Gastrocnemius medialis (tissue), 4 donors: Measurements from ENCODE around the gene CPNE5.

Source experiments
- POLR2A ChIP-seq, 2 donors: fragments of 450-650 bp; IDR thresholded peaks; one replicate each; pipeline ENCODE4 v1.6.1; 2017; ENCODE audit warnings: antibody characterized with exemption in 2 of 2, mild to moderate bottlenecking in 2 of 2, moderate library complexity in 2 of 2
- TF ChIP-seq, protein P1 (sequence below), 5 experiments: fragments of 450-650 bp in 3 of 5; fragments of 200-600 bp in 2 of 5; sonication (generic) in 2 of 5; IDR thresholded peaks in 4 of 5; conservative IDR thresholded peaks in 1 of 5; 1 replicate in 4 of 5; 2 replicates in 1 of 5; pipeline ENCODE4 v1.5.1; 2016 to 2019; ENCODE audit warnings: antibody characterized with exemption in 5 of 5, mild to moderate bottlenecking in 3 of 5, moderate library complexity in 3 of 5

DNA sequence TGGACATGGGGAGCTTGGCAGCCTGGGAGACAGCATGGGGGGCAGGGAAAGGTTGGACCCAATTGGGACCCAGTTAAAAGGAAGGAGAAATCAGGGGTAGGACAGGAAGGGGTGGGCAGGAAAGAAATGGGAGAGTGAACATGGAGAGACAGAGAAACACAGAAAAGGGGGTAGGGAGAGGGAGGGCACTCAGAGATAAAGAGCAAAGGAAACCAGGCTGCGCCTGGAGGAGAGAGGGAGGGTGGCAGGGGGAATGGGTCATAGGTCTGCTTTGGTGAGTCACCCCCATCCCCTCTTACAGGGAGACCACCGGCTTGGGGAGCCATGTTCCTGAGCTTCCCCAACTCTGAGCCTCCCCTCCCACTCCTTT is 95.0 kb downstream of the CPNE5 start:
- TF ChIP-seq, protein P1, sequence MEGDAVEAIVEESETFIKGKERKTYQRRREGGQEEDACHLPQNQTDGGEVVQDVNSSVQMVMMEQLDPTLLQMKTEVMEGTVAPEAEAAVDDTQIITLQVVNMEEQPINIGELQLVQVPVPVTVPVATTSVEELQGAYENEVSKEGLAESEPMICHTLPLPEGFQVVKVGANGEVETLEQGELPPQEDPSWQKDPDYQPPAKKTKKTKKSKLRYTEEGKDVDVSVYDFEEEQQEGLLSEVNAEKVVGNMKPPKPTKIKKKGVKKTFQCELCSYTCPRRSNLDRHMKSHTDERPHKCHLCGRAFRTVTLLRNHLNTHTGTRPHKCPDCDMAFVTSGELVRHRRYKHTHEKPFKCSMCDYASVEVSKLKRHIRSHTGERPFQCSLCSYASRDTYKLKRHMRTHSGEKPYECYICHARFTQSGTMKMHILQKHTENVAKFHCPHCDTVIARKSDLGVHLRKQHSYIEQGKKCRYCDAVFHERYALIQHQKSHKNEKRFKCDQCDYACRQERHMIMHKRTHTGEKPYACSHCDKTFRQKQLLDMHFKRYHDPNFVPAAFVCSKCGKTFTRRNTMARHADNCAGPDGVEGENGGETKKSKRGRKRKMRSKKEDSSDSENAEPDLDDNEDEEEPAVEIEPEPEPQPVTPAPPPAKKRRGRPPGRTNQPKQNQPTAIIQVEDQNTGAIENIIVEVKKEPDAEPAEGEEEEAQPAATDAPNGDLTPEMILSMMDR (IDR thresholded peaks at IDR 0.05 in 4 of 5, conservative IDR thresholded peaks at IDR 0.05 in 1 of 5) = no peak
- no peak for TF ChIP-seq POLR2A (IDR thresholded peaks at IDR 0.05)
